Measurements from ENCODE around the gene TRAIP.

- peak; percentile 81; the same call in 1 of the 2 replicates for TF ChIP-seq CTCF (conservative IDR thresholded peaks at IDR 0.05)
- no peak for TF ChIP-seq EZH2 (IDR thresholded peaks at IDR 0.05; ENCODE audit: low read depth)
Observed at GRCh38 chr3:49802719-49803464, 53.5 kb downstream of the TRAIP start, which contains the start of gene INKA1.
